ENCODE measurements around the gene GNS. TPM values are rescaled to one million over a fixed set of nuclear protein-coding genes. Genes with fewer than 3 reads are reported as not detected.

GNS gene
- total and polyA plus RNA-seq, 2 donors (not counting 3 experiments of a cell fraction or from before 2014, with no cell fraction given): 107 to 142 TPM

- Histone ChIP-seq H3K27ac (ENCODE audit: insufficient read depth, low read depth, low read length) (no peak overlapping the region), H3K9me3 (replicated peaks; ENCODE audit: control insufficient read depth, insufficient read depth, low read length) (no peaks in the 10 kb centered on the region), H3K4me2 (ENCODE audit: insufficient read depth, low read length) (no peak overlapping the region), H2AFZ (ENCODE audit: low read depth, low read length) (no peak overlapping the region), H3K79me2 (ENCODE audit: control insufficient read depth, insufficient read depth, low read length) (no peaks in the 10 kb centered on the region), H3K9ac (replicated peaks; ENCODE audit: extremely low read depth, insufficient read depth, low read length) (no peak overlapping the region), H4K20me1 (replicated peaks; ENCODE audit: control insufficient read depth, extremely low read depth, insufficient read depth, low read length) (no peaks in the 10 kb centered on the region), H3K4me1 (ENCODE audit: control insufficient read depth, extremely low read depth, insufficient read depth, low read length) (peaks cover 12% of the 10 kb centered on the region), H3K27me3 (ENCODE audit: control insufficient read depth in 2 of 2, insufficient read depth in 2 of 2, low read length in 2 of 2) (no peaks in the 10 kb centered on the region), H3K4me3 (replicated peaks in 1 of 3; ENCODE audit: insufficient read depth in 1 of 3, low read depth in 1 of 3, low read length in 3 of 3) (no peak overlapping the region), H3K36me3 (ENCODE audit: control insufficient read depth in 2 of 2, extremely low read depth in 1 of 2, insufficient read depth in 2 of 2, low read length in 2 of 2) (peaks cover 6 to 38% of the 10 kb centered on the region in 2 experiments), H3K9me1 (replicated peaks; ENCODE audit: control insufficient read depth, extremely low read depth, insufficient read depth, low read length) (no peaks in the 10 kb centered on the region)
- DNase-seq (ENCODE audit: low read depth, low spot score) (no peak), FAIRE-seq (no peak)
- intact Hi-C loops (cut with micrococcal nuclease) (no loop called here), dilution Hi-C loops (cut with MboI; ENCODE audit: extremely low pct_ligation_motif_present, low sequenced_read_pairs) (no loop called here)
- ChIA-PET POLR2A (no interaction called here), CTCF (interaction anchor here (1.3 to 1.5 kb wide), 2 partner anchors 13 to 59 kb away, joined by 3 to 5 read pairs; no protein-coding TSS in a partner anchor)
- no TSS peak for BruUV-seq (replicated peaks)
- TF ChIP-seq POLR2AphosphoS5 (IDR thresholded peaks at IDR 0.05; ENCODE audit: insufficient read depth, low read depth, low read length) (no peak), FOS (IDR thresholded peaks at IDR 0.05; ENCODE audit: borderline replicate concordance, insufficient read depth, low read length) (no peak), POLR2A (IDR thresholded peaks at IDR 0.05; ENCODE audit: low read depth, low read length) (no peak), MAX (IDR thresholded peaks at IDR 0.05; ENCODE audit: insufficient read depth, insufficient read length) (no peak), EZH2 (IDR thresholded peaks at IDR 0.05; ENCODE audit: borderline replicate concordance, low read depth, low read length, severe bottlenecking) (no peak), CTCF (IDR thresholded peaks at IDR 0.05; ENCODE audit: extremely low read depth in 1 of 2, insufficient read depth in 1 of 2, low read depth in 1 of 2, low read length in 2 of 2) (no peak), MYC (IDR thresholded peaks at IDR 0.05; ENCODE audit: low read depth, low read length) (no peak), GATA2 (IDR thresholded peaks at IDR 0.05; ENCODE audit: insufficient read depth, insufficient read length, low read depth, low read length) (no peak), JUN (IDR thresholded peaks at IDR 0.05; ENCODE audit: borderline replicate concordance, insufficient read depth, insufficient read length, low read depth) (no peak)
Measured at GRCh38 chr12:64736771-64737170, 22.4 kb downstream of the GNS start.

Data from endothelial cell of umbilical vein (primary cell).